Neural crest cell (in vitro differentiated cells): ENCODE data around the gene A2ML1. TPM values are rescaled to one million over a fixed set of nuclear protein-coding genes. Genes with fewer than 3 reads are reported as not detected.

Source experiments
- DNase-seq: peaks from one replicate; pipeline ENCODE4 v3.0.0; 2021; ENCODE audit warnings: low read depth, mixed read lengths, low spot score
- H3K27ac Mint-ChIP-seq: one replicate; pipeline ENCODE4 v1.8.0; 2021; ENCODE audit warnings: mild to moderate bottlenecking, mixed read lengths; ENCODE audit not compliant: unreplicated experiment
- H3K27me3 Mint-ChIP-seq: 2 replicates; pipeline ENCODE4 v1.8.0; 2021; ENCODE audit warnings: low read depth, mild to moderate bottlenecking, mixed read lengths
- H3K36me3 Mint-ChIP-seq: 2 replicates; pipeline ENCODE4 v1.8.0; 2021; ENCODE audit warnings: low read depth, mild to moderate bottlenecking, mixed read lengths
- H3K4me1 Mint-ChIP-seq: 2 replicates; pipeline ENCODE4 v1.8.0; 2021; ENCODE audit warnings: mixed read lengths
- H3K4me3 Mint-ChIP-seq: one replicate; pipeline ENCODE4 v1.8.0; 2021; ENCODE audit warnings: mild to moderate bottlenecking, mixed read lengths
- H3K9me3 Mint-ChIP-seq: 2 replicates; pipeline ENCODE4 v1.8.0; 2021; ENCODE audit warnings: mixed read lengths
- CTCF ChIP-seq: fragments of 200-600 bp; sonication (generic); conservative IDR thresholded peaks from 2 replicates; pipeline ENCODE4 v1.5.0; 2021; ENCODE audit warnings: antibody characterized with exemption, mild to moderate bottlenecking
- total RNA-seq: library from RNA; stranded (reverse); gene quantifications from 2 replicates; pipeline ENCODE4 v1.2.1, GENCODE V29; 2021

Gene A2ML1
- total RNA-seq, 1 donor from 2014 or later = not detected

- no peaks in the 10 kb centered on the region for H3K36me3 Mint-ChIP-seq
- DNase-seq = no peak
- H3K4me3 Mint-ChIP-seq = no peak overlapping the region
- no peak overlapping the region for H3K27ac Mint-ChIP-seq
- no peaks in the 10 kb centered on the region for H3K9me3 Mint-ChIP-seq
- no peaks in the 10 kb centered on the region for H3K4me1 Mint-ChIP-seq
- H3K27me3 Mint-ChIP-seq = peaks cover 3% of the 10 kb centered on the region
- no peak for TF ChIP-seq CTCF
These were observed 19.4 kb downstream of the A2ML1 start for GRCh38 chr12:8841778-8842177.

GRCh38 chr12:8844665-8845064 lies 22.2 kb downstream of the A2ML1 start:
- Mint-ChIP-seq H3K27ac (no peak overlapping the region), H3K4me3 (no peak overlapping the region), H3K27me3 (no peaks in the 10 kb centered on the region), H3K36me3 (no peaks in the 10 kb centered on the region), H3K9me3 (no peaks in the 10 kb centered on the region), H3K4me1 (no peaks in the 10 kb centered on the region)
- no peak for TF ChIP-seq CTCF
- no peak for DNase-seq

- Mint-ChIP-seq H3K27ac (no peak overlapping the region), H3K9me3 (no peaks in the 10 kb centered on the region)
- TF ChIP-seq CTCF = no peak
These were observed 23.9 kb downstream of the A2ML1 start for GRCh38 chr12:8846305-8846704.

GRCh38 chr12:8847435-8847834 lies 25.0 kb downstream of the A2ML1 start:
- no peak overlapping the region for H3K4me3 Mint-ChIP-seq
- H3K27me3 Mint-ChIP-seq = no peaks in the 10 kb centered on the region
- DNase-seq = no peak
- no peak overlapping the region for H3K27ac Mint-ChIP-seq
- no peak for TF ChIP-seq CTCF
- no peaks in the 10 kb centered on the region for H3K9me3 Mint-ChIP-seq
- no peaks in the 10 kb centered on the region for H3K36me3 Mint-ChIP-seq
- no peaks in the 10 kb centered on the region for H3K4me1 Mint-ChIP-seq

More at GRCh38 chr12:8846305-8846704, 23.9 kb downstream of the A2ML1 start:
- Mint-ChIP-seq H3K27me3 (no peaks in the 10 kb centered on the region), H3K4me1 (no peaks in the 10 kb centered on the region), H3K4me3 (no peak overlapping the region), H3K36me3 (no peaks in the 10 kb centered on the region)
- no peak for DNase-seq

GRCh38 chr12:8849876-8850275 lies 27.5 kb downstream of the A2ML1 start:
- Mint-ChIP-seq H3K9me3 (no peaks in the 10 kb centered on the region), H3K36me3 (no peaks in the 10 kb centered on the region), H3K27ac (no peak overlapping the region), H3K4me1 (no peaks in the 10 kb centered on the region), H3K4me3 (no peak overlapping the region), H3K27me3 (no peaks in the 10 kb centered on the region)
- no peak for TF ChIP-seq CTCF
- no peak for DNase-seq

GRCh38 chr12:8852119-8852518 lies 29.7 kb downstream of the A2ML1 start:
- H3K27me3 Mint-ChIP-seq = no peaks in the 10 kb centered on the region
- no peak overlapping the region for H3K4me3 Mint-ChIP-seq
- no peak for DNase-seq
- TF ChIP-seq CTCF = no peak
- H3K4me1 Mint-ChIP-seq = peaks cover 4% of the 10 kb centered on the region
- no peaks in the 10 kb centered on the region for H3K9me3 Mint-ChIP-seq
- H3K27ac Mint-ChIP-seq = no peak overlapping the region
- H3K36me3 Mint-ChIP-seq = no peaks in the 10 kb centered on the region
